GM23338 (cell line): ENCODE data around the gene CYP1B1. TPM values are rescaled to one million over a fixed set of nuclear protein-coding genes. Genes with fewer than 3 reads are reported as not detected.

ENCODE experiments used
- ATAC-seq: fragments of 200-7000 bp; cut with Tn5 transposase; 3 replicates; pipeline ENCODE4 v1.9.1; 2020
- DNase-seq: peaks from one replicate; pipeline ENCODE4 v3.0.0-alpha.2; 2015; ENCODE audit warnings: low spot score
- H2AFZ ChIP-seq: fragments of 200-600 bp; sonication (generic); 2 replicates; pipeline ENCODE4 v1.8.0; 2016; ENCODE audit warnings: antibody characterized with exemption, mild to moderate bottlenecking, moderate library complexity
- H3F3A ChIP-seq: fragments of 200-600 bp; sonication (generic); replicated peaks from 2 replicates; pipeline ENCODE4 v1.8.0; 2017; ENCODE audit warnings: antibody characterized with exemption, mixed run types, low read depth
- H3K27ac ChIP-seq: fragments of 200-600 bp; sonication (generic); 2 replicates; pipeline ENCODE4 v1.6.1; 2016; ENCODE audit warnings: low read depth
- H3K27me3 ChIP-seq: fragments of 200-600 bp; sonication (generic); 2 replicates; pipeline ENCODE4 v1.8.0; 2016; ENCODE audit warnings: mild to moderate bottlenecking, mixed run types, moderate library complexity; ENCODE audit not compliant: insufficient read depth
- H3K36me3 ChIP-seq: fragments of 200-600 bp; sonication (generic); 2 replicates; pipeline ENCODE4 v1.8.0; 2016; ENCODE audit warnings: mild to moderate bottlenecking; ENCODE audit not compliant: insufficient read depth
- H3K4me1 ChIP-seq: fragments of 200-600 bp; sonication (generic); 2 replicates; pipeline ENCODE4 v1.8.0; 2016; ENCODE audit warnings: mild to moderate bottlenecking, moderate library complexity; ENCODE audit not compliant: insufficient read depth
- H3K4me2 ChIP-seq: fragments of 200-600 bp; sonication (generic); 2 replicates; pipeline ENCODE4 v1.7.1; 2017; ENCODE audit warnings: mixed run types
- H3K4me3 ChIP-seq: fragments of 200-600 bp; sonication (generic); 2 replicates; pipeline ENCODE4 v1.6.1; 2016; ENCODE audit warnings: mixed run types
- H3K79me2 ChIP-seq: fragments of 200-600 bp; sonication (generic); replicated peaks from 2 replicates; pipeline ENCODE4 v1.8.0; 2017; ENCODE audit warnings: mild to moderate bottlenecking; ENCODE audit not compliant: insufficient read depth
- H3K9me2 ChIP-seq: fragments of 200-600 bp; sonication (generic); 2 replicates; pipeline ENCODE4 v1.8.0; 2017; ENCODE audit not compliant: insufficient read depth
- H4K20me1 ChIP-seq: fragments of 200-600 bp; sonication (generic); replicated peaks from 2 replicates; pipeline ENCODE4 v1.8.0; 2017; ENCODE audit warnings: mild to moderate bottlenecking; ENCODE audit not compliant: insufficient read depth
- H3K27ac Mint-ChIP-seq: 2 replicates; pipeline ENCODE4 v1.8.0; 2020; ENCODE audit warnings: inconsistent platforms, mild to moderate bottlenecking, moderate library complexity, mixed read lengths
- H3K27me3 Mint-ChIP-seq: 3 replicates; pipeline ENCODE4 v1.8.0; 2022; ENCODE audit warnings: low read depth, mild to moderate bottlenecking, moderate library complexity, mixed read lengths, inconsistent platforms; ENCODE audit not compliant: insufficient read depth, poor library complexity
- H3K36me3 Mint-ChIP-seq: 3 replicates; pipeline ENCODE4 v1.8.0; 2021; ENCODE audit warnings: low read depth, mild to moderate bottlenecking, inconsistent platforms, moderate library complexity, mixed read lengths
- H3K4me1 Mint-ChIP-seq: 3 replicates; pipeline ENCODE4 v1.8.0; 2020; ENCODE audit warnings: mild to moderate bottlenecking, inconsistent platforms, mixed read lengths
- H3K4me3 Mint-ChIP-seq: 3 replicates; pipeline ENCODE4 v1.8.0; 2021; ENCODE audit warnings: moderate library complexity, mild to moderate bottlenecking, inconsistent platforms, mixed read lengths
- H3K9me3 Mint-ChIP-seq: 3 replicates; pipeline ENCODE4 v1.8.0; 2020; ENCODE audit warnings: moderate library complexity, mild to moderate bottlenecking, inconsistent platforms, mixed read lengths
- EZH2 ChIP-seq: fragments of 200-600 bp; sonication (generic); IDR thresholded peaks from one replicate; pipeline ENCODE4 v1.8.0; 2017; ENCODE audit warnings: antibody characterized with exemption, mild to moderate bottlenecking, low read depth; ENCODE audit not compliant: unreplicated experiment
- EZH2phosphoT487 ChIP-seq: fragments of 200-600 bp; sonication (generic); IDR thresholded peaks from one replicate; pipeline ENCODE4 v1.8.1; 2018; ENCODE audit warnings: antibody characterized with exemption; ENCODE audit not compliant: unreplicated experiment
- NANOG ChIP-seq: IDR thresholded peaks from 2 replicates; pipeline ENCODE4 v1.6.1; 2016; ENCODE audit warnings: antibody characterized with exemption, borderline replicate concordance
- POLR2AphosphoS5 ChIP-seq: IDR thresholded peaks from 2 replicates; pipeline ENCODE4 v1.6.1; 2016; ENCODE audit warnings: antibody characterized with exemption, low read depth
- STAT1 ChIP-seq: IDR thresholded peaks from one replicate; pipeline ENCODE4 v1.6.1; 2016; ENCODE audit warnings: antibody characterized with exemption; ENCODE audit not compliant: unreplicated experiment
- ZNF331 ChIP-seq: fragments of 250-450 bp; sonication (Bioruptor Pico); IDR thresholded peaks from 2 replicates; pipeline ENCODE4 v1.5.0; 2020; ENCODE audit warnings: low read depth, mild to moderate bottlenecking, moderate library complexity
- ZNF462 ChIP-seq: fragments of 250-450 bp; sonication (Bioruptor Pico); IDR thresholded peaks from 2 replicates; pipeline ENCODE4 v1.5.0; 2020; ENCODE audit warnings: mild to moderate bottlenecking, moderate library complexity
- polyA plus RNA-seq: library from polyadenylated mRNA; unstranded; fragments of >200 nt; fragmentation: Nextera tagmentation; extraction: Ambion mirVana; gene quantifications from 2 replicates; pipeline ENCODE4 v1.2.1, GENCODE V29; 2016
- total RNA-seq: library from RNA; depleted of rRNA; stranded (reverse); fragments of >200 nt; shearing (Covaris generic); gene quantifications from 2 replicates; pipeline ENCODE4 v1.2.3, GENCODE V29; 2014
- TF ChIP-seq, protein P1 (sequence below), 2 experiments: fragments of 200-600 bp in 1 of 2; sonication (generic) in 1 of 2; conservative IDR thresholded peaks; 2 replicates each; pipeline versions ENCODE4 v1.5.1 to v1.6.1; 2016 to 2017; ENCODE audit warnings: antibody characterized with exemption in 2 of 2, low read depth in 2 of 2, mild to moderate bottlenecking in 2 of 2, moderate library complexity in 1 of 2

CYP1B1 gene
- total and polyA plus RNA-seq, 2 experiments from 2014 or later, result 3.3 to 6.2 TPM

GRCh38 chr2:38125007-38125406, 49.1 kb upstream of the CYP1B1 start (continued):
- TF ChIP-seq ZNF462 (CRISPR knock-in tag), result no peak
- no peak for TF ChIP-seq ZNF331
- no peak for TF ChIP-seq EZH2phosphoT487
- TF ChIP-seq NANOG, result no peak

DNA sequence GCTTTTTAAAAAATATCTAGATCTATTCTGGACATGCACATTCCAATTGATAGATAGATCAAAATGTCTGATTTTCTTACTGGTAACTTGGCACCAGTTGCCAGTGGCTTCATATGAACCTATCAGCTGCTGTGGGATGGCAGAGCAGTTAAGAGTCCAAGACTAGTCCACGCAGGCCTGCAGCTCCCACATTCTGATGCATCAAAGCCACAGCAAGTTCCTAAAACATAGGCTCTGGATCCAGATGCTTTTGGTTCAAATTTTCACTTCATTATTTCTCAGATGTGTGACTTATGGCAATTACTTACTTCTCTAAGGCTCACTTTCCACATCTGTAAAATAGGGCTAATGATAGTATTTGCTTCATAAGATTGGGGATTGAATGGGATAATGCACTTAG, 48.0 kb upstream of the CYP1B1 start:
- H3K36me3 Mint-ChIP-seq, result peaks cover 31% of the 10 kb centered on the region
- H3K9me2 ChIP-seq, result no peaks in the 10 kb centered on the region
- no peaks in the 10 kb centered on the region for H3K4me1 ChIP-seq
- H4K20me1 ChIP-seq, result no peaks in the 10 kb centered on the region
- no peaks in the 10 kb centered on the region for H3K27me3 ChIP-seq
- H3K79me2 ChIP-seq, result no peaks in the 10 kb centered on the region
- no peak overlapping the region for H3K4me3 Mint-ChIP-seq
- DNase-seq (no peak), ATAC-seq (no peak)
- H3K27me3 Mint-ChIP-seq, result peaks cover 6% of the 10 kb centered on the region
- no peak overlapping the region for H3K4me3 ChIP-seq
- no peaks in the 10 kb centered on the region; the same call in 1 of the 2 replicates for H3K36me3 ChIP-seq
- peaks cover 34% of the 10 kb centered on the region for H3K9me3 Mint-ChIP-seq
- no peak overlapping the region for H3K4me2 ChIP-seq
- no peak overlapping the region for H2AFZ ChIP-seq
- no peaks in the 10 kb centered on the region for H3K4me1 Mint-ChIP-seq
- no peak overlapping the region for H3K27ac ChIP-seq
- H3F3A ChIP-seq, result no peaks in the 10 kb centered on the region
- H3K27ac Mint-ChIP-seq, result no peak overlapping the region
- TF ChIP-seq EZH2phosphoT487, result no peak
- TF ChIP-seq NANOG, result no peak
- no peak for TF ChIP-seq STAT1
- TF ChIP-seq, protein P1, sequence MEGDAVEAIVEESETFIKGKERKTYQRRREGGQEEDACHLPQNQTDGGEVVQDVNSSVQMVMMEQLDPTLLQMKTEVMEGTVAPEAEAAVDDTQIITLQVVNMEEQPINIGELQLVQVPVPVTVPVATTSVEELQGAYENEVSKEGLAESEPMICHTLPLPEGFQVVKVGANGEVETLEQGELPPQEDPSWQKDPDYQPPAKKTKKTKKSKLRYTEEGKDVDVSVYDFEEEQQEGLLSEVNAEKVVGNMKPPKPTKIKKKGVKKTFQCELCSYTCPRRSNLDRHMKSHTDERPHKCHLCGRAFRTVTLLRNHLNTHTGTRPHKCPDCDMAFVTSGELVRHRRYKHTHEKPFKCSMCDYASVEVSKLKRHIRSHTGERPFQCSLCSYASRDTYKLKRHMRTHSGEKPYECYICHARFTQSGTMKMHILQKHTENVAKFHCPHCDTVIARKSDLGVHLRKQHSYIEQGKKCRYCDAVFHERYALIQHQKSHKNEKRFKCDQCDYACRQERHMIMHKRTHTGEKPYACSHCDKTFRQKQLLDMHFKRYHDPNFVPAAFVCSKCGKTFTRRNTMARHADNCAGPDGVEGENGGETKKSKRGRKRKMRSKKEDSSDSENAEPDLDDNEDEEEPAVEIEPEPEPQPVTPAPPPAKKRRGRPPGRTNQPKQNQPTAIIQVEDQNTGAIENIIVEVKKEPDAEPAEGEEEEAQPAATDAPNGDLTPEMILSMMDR (conservative IDR thresholded peaks at IDR 0.05; ENCODE audit: low read depth in 2 of 2), result no peak
- TF ChIP-seq POLR2AphosphoS5, result no peak
- TF ChIP-seq EZH2, result no peak
- no peak for TF ChIP-seq ZNF462 (CRISPR knock-in tag)
